NCI-H2107 (cell line): ENCODE data around the gene FLT3.
"Not testable (repeated sequence)": the region's sequence is repeated elsewhere in the genome, so short reads cannot be mapped to it uniquely, and the experiment has no call there.

Experiments used
- DNase-seq: peaks from one replicate; lab custom pipeline; 2025; lab: John Stamatoyannopoulos, UW

The FLT3 gene

GRCh38 chr13:28044608-28045007 lies 55.8 kb downstream of the FLT3 start:
- no peak for DNase-seq

DNA sequence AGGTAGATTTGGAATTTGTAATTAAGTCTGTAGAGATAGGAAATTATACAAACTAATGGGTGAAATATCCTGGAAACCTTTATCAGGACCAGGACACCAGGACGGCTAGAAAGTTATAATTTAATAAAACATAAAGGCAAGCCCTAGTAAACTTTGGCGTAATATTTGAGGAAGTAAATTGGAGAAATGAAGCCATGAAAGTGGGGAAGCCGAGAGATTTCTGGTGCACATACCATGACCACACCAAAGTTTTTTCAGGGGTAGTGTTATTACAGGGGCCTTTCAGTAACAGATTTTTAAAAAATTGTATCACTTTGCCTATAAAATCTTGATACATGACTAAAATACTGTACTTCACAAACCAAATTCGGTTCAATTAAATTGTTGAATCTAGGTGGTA lies 57.2 kb downstream of the FLT3 start:
- no peak for DNase-seq

DNA sequence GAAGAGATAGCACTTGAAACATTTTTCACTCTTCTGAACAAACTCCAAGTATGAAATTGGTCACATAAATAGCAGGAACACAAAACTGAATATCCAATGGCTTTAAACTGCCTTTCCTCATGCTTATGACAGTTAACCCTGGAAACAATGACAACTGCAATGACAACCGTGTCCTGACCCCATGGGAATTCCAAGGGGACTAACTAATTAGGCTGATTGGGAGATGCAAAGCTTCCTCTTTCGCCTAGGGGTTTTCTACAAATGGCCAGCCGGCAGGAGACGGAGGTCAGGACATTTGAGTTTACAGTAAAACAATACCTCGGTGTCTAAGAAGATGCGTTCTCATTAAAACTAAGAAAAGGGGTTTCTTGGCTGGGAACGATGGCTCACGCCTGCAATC lies 58.9 kb downstream of the FLT3 start:
- DNase-seq, result no peak

- no peak for DNase-seq
These were observed 59.3 kb downstream of the FLT3 start for GRCh38 chr13:28041031-28041461.

GRCh38 chr13:28037399-28037798 lies 63.0 kb downstream of the FLT3 start:
- no peak for DNase-seq

- DNase-seq, result no peak
These were observed 65.1 kb downstream of the FLT3 start for GRCh38 chr13:28035146-28035782.

GRCh38 chr13:28033894-28034655 lies 66.3 kb downstream of the FLT3 start:
- no peak for DNase-seq

DNA sequence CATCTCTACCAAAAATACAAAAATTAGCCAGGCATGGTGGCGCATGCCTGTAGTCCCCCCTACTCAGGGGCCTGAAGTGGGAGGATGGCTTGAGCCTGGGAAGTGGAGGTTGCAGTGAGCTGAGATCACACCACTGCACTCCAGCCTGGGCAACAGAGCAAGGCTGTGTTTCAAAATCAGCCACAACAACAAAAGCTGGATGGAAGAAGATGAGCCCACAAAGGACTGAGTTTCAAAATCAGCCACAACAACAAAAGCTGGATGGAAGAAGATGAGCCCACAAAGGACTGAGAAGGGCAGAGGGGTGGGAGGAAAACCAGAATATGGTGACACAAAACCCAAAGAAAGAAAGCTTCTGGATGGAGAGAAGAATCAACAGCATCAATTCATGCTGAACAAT lies 67.9 kb downstream of the FLT3 start:
- not testable (repeated sequence) for DNase-seq

DNA sequence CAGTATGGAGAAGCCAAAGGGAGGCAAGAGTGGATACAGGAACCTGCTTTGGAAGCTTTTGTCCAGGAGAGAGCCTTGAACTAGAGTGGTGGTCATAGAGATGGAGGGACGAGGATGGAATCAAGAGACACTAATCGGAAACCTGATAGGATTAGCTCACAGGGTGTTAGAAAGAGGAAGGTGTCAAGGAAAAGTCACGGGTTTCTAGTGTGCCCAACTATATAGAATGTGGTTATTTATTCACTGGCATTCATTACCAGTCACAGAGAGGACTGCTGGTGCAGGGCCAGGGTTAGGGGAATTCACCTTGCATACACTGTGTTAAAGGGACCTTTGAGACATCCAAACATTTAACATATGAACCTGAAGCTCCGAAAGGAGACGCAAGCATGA lies 68.5 kb downstream of the FLT3 start:
- no peak for DNase-seq

DNA sequence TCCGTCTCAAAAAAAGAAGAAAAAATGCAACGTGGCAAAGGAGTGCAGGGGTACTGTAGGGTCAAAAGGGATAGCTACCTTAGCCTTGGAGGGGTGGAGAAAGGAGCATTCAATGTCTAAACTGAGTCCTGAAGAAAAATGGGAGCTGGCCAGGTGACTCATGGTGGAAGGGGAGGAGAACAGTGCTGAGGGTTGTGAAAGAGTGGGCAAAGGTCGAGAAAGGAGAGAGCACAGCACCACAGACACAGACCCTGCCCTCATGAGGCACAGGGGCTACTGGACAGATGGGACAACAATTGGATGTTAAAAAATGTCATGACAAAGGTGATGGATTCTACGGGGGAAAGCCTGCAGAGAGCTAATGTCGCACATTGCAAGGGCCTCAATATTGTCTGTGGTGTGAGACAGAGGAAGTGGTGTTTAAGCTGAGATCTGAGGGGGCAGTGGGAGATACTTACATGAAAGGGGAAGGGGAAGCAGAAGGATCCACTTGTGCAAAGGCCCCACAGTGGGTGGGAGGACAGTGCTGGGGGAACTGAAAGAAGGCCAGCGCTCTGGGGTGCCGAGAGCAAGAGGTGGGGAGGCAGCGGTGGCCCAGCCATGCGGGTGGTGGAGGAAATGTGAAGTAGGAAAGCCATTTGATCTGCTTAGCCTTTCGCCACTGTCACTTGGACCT lies 69.0 kb downstream of the FLT3 start:
- DNase-seq, result no peak

DNA sequence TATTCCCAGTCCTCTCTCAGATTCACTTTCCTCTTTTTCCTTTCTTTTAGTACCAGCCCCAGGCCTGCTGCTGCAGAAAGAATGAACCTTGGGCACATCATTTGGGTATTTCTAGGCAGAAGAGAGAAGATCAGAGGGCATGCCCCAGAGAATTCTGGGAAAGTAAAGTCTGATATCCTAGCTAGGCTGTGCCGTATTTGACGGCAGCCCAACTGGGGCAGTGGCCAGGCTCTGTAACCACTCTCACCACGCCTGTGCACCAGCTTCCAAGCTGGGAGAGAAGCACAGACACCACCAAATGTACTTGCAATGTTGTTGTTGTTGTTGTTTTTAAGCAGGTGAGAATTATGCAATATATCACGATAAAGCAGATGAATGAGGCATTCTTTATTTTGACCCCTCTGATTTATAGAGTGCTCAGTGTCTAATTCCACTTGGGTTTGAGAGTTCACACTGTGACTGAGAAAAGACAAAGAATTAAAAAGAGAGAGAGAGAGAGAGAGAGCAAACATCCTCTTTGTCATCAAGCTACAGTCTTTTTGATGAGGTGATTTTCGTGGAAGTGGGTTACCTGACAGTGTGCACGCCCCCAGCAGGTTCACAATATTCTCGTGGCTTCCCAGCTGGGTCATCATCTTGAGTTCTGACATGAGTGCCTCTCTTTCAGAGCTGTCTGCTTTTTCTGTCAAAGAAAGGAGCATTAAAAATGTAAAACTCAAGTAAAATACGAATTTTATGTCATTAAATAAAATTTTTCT lies 72.6 kb downstream of the FLT3 start:
- DNase-seq, result no peak

- no peak for DNase-seq
These were observed 73.3 kb downstream of the FLT3 start for GRCh38 chr13:28027071-28027470.

DNA sequence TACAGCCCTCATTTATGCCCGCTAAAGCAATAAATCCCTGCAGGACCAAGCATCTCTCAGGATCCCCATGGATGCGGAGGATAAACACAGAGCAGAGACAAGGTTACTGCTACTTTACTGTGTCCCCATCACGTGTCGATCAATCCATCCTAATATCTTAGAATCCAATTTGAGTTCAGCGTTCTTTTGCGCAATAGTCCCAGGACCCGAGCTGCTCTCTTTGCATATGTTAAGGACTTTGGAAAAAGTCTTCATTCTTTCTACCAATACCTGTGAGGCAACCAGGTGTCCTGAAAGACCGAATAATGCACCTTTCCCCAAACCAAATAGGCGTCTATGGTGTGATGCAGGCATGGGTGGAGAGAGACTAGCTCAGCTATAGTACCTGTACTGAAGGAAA lies 73.9 kb downstream of the FLT3 start:
- no peak for DNase-seq

- no peak for DNase-seq
These were observed 77.4 kb downstream of the FLT3 start for GRCh38 chr13:28022848-28023518.

DNA sequence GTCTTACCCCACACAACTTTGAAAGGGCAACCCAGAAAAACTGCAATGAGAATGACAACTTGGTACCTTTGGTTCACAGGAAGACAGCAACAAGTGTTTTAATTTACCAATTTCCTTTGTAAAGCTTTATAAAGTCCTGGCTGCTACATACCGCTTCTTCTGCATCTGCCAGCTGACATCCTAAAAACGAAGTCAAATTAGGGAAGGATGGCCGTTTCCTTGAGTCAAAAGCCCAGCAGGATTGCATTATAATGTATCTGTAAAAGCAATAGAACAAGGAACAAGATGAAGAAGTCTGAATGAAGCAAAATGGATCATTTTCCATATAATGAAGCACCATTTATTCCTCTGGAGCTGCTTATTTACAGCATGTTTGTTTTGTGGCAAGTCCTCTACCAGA lies 86.1 kb downstream of the FLT3 start:
- DNase-seq, result no peak

GRCh38 chr13:28013482-28013881 lies 86.9 kb downstream of the FLT3 start:
- DNase-seq, result no peak

DNA sequence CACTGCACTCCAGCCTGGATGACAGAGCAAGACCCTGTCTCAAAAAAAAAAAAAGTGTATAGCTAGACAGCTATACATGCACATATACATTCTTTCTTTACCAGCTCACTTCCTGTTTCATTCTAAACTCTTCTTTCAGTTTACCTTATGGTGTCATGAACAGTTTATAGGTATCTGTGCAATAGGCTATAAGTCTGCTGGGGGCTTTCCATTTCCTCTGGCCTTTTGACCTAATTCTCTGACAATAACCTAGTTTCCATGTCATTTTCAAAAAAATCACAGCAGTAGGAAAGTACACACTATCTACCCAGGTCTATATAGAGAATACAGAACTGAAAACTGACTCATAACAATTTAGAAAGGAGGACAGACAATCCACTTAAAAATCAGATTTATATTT lies 87.5 kb downstream of the FLT3 start:
- DNase-seq, result no peak

DNA sequence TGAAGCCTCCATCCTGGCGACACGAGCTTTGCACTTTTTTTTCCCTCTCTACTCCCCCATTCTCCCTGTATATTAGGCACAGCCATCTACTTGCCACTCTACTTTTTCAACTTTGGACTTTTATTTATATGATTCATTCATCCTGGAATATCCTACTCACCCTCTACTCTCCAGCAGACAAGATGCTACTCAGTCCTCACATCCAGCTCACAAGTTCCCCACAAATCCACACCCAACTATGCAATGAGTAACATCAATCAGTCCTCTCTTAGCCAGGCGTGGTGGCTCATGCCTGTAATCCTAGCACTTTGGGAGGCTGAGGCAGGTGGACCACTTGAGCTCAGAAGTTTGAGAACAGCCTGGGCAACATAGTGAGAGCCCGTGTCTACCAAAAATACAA lies 88.0 kb downstream of the FLT3 start:
- DNase-seq, result no peak

GRCh38 chr13:28010046-28010445 lies 90.3 kb downstream of the FLT3 start:
- DNase-seq, result no peak

DNA sequence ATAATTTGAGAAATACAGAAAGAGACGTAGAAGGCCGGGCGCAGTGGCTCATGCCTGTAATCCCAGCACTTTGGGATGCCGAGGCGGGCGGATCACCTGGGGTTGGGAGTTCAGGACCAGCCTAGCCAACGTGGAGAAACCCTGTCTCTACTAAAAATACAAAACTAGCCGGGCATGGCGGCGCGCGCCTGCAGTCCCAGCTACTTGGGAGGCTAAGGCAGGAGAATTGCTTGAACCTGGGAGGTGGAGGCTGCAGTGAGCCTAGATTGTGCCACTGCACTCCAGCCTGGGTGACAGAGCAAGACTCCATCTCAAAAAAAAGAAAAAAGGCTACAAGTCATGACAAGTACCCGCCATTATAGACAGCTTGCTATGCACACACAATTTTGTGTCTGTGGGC lies 95.4 kb downstream of the FLT3 start:
- not testable (repeated sequence) for DNase-seq

DNA sequence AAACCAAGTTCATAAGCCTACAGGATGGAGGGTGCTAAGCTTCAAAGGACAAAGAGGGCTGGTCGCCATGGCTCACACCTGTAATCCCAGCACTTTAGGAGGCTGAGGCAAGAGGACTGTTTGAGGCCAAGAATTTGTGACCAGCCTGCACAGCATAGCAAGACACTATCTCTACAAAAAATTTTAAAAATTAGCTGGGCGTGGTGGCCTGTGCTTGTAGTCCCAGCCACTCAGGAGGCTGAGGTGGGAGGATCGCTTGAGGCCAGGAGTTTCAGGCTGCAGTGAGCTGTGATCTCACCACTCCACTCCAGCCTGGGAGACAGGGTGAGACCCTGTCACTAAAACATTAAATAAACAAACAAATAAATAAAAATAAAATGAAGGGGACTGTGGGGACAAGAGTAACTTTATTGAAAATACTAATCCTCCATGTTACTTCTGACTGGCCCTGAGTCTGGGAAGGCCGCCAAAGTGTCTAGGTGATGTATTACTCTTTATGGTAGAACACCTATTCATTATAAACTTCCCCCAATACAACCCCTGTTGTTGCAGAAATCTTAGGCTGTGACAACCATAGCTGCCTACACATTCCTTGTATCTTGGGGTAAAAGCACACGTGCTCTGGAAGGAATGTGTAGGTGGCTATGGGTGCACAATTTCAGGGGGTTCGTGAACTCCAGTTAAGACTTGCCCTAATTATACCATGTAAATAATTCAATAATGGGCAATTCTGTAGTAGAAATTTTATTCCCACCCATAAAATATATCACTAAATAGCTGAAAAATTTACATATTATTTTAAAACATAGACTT lies 97.3 kb downstream of the FLT3 start:
- DNase-seq, result no peak
